Eye (tissue), 1 donor: ENCODE data around the gene EIF4H.
"Not testable (repeated sequence)": the region's sequence is repeated elsewhere in the genome, so short reads cannot be mapped to it uniquely, and the experiment has no call there.

Experiments used
- DNase-seq: peaks from one replicate; pipeline ENCODE4 v3.0.0-alpha.2; 2015

Gene EIF4H

DNA sequence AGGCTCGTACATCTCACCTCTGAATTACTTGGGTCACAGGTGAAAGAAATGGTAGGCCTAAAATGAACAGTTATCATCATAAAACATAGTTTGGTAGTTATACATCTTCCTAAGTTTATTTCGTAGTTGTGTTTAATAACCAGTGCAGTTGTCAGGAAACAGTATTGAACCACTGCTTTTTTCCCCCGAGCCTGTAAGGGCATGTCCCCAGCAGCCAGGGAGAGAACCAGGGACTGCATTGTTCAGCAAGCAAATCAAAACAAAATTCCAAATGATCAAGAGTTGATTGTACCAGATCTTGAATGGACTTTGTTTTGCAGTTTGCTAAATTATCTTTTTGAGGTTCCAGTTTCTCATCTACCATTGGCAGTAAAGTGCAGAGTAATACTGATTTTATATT, 2.4 kb downstream of the EIF4H start:
- no peak for DNase-seq

GRCh38 chr7:74178632-74179031, 4.5 kb downstream of the EIF4H start:
- DNase-seq, result no peak

DNA sequence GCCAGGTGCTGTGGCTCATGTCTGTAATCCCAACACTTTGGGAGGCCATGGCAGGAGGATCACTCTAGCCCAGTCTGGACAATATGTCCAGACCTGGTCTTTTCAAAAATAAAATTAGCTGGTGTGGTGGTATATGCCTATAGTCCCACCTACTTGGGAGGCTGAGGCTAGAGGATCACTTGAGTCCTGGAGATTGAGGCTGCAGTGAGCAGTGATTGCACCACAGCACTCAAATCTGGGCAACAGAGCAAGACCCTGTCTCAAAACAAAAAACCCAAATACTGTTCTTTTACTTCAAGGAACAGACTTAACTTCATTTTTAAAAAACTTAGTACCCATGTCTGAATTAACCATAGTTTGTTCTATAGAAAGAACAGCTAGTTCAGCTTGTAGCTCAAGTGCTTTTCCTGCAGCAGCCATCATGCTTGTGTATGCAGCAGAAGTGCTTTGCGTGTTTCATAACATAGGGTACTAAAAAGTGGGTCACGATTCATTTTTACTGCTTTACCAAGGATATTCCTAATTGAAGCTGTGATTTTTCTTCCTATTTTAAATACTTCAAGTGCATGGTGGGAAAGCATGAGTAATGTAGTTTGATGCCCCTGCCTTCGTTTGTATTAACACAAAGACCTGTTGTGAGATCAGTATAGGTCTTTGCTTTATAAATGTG, 5.9 kb downstream of the EIF4H start:
- DNase-seq, result no peak

DNA sequence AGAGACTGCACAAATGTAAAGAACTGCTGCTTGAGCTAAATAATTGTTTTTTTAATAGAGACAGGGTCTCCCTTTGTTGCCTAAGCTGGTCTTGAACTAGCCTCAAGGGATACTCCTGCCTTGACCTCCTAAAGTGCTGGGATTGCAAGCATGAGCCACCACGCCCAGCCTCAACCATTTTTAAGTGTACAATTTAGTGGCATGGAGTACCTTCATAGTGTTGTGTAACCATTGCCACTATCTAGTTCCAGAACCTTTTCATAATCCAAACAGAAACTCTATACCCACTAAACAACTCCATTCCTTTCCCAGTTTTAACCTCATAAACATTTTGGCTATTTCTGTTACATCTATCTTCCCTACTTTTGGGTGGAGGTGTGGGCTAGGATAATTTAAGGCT, 6.7 kb downstream of the EIF4H start:
- DNase-seq, result no peak

GRCh38 chr7:74181821-74182220, 7.7 kb downstream of the EIF4H start:
- no peak for DNase-seq

DNA sequence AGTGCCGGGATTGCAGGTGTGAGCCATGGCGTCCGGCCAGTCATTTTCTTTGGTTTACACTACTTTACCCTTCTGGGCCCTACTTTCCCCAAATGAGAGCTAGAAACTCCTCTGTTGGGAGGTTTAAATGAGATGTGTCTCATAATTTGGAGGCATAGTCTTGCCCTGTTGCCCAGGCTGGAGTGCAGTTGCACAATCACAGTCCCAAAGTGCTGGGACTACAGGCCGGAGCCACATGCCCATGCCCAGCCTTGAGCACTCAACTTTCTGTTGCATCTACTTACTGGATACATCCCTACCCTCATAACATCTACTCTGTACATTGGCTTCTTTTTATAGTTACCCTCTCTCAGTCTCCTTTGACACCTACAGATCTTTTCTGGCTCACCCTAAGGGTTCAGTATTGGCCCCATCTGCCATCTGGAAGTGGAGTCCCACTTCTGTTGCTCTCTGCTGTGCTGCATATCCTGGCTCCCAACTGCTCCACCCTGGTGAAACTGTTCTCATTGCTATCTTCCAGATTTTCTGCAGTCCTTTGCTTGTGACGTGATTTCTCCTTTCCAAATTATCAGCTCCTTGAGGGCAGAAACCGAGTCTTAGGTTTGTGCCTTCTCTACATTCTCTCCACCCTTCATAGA, 8.4 kb downstream of the EIF4H start:
- DNase-seq, result no peak

DNA sequence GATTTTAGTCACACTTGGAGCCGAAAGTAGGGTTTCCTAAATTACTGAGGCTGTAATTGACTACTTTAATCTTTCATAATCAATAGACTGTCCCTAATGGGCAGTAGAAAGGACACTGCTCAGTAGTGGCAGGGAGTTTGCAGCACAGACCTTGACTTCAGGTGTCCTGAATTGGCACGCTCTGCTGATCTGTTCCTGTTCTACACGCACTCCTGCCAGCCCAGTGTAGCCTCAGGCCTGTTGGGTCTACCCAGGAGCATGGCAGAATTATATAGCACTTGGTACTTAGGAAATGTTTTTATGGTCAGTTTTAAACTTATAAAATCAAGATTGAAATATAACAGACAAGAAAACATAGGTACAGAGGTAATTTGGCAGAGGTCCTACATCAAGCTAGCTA, 9.0 kb downstream of the EIF4H start:
- DNase-seq, result no peak

GRCh38 chr7:74183653-74184450, 9.7 kb downstream of the EIF4H start:
- DNase-seq, result no peak

DNA sequence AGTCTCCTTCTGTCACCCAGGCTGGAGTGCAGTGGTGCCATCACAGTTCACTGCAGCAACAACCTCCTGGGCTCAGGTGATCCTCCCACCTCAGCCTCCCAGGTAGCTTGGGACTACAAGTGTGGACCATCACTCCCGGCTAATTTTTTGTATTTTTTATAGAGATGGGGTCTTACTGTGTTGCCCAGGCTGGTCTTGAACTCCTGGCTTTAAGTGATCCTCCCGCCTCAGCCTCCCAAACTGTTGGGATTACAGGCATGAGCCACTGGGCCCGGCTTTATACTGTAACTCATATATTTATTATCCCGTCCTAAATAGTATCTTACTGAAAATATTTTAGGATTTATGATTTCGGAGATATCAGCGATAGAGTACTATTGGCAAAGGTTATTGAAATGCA, 10.9 kb downstream of the EIF4H start:
- no peak for DNase-seq

DNA sequence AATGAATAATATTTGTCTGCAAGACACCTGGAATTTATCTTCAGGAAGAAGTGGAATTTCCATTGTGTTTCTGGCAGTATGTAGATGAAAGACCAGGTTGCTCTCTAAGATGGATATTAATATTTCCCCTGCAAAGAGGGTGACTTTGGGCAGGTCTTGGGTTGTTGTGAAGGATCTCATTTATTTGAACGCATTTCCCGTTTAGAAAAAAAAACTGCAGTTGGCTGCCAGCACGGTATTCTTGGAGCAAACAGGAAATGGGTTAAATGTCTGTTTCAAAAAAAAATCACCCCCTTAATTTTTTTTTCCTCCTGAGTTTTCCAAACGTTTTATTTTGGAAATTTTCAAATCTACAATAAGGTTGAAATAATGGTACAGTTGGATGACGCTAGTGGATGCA, 11.5 kb downstream of the EIF4H start:
- DNase-seq, result no peak

- DNase-seq, result no peak
Measured at GRCh38 chr7:74187915-74188675, 13.9 kb downstream of the EIF4H start.

GRCh38 chr7:74190259-74190658, 16.1 kb downstream of the EIF4H start:
- DNase-seq, result no peak

- no peak for DNase-seq
Measured at GRCh38 chr7:74191231-74191630, 17.1 kb downstream of the EIF4H start.

DNA sequence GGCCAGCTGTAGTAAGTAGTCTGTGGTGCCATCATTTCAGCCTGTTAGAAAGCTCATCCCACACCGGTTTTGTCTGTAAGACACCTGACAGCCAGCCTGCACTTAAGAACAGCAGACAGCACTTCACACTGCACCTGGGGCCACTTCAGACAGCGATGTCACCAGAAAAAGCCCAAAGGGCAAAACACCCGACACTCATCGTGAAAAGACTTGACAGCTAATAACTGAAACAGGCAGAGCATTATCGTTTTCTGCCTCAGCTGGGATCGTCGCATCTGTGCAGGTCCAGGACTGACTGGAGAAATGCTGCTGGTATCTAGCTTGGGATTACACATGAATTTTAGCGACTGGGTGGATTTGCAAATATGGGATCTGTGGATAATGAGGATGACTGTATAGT, 18.9 kb downstream of the EIF4H start:
- DNase-seq, result no peak

- no peak for DNase-seq
Measured at GRCh38 chr7:74193913-74194312, 19.8 kb downstream of the EIF4H start.

DNA sequence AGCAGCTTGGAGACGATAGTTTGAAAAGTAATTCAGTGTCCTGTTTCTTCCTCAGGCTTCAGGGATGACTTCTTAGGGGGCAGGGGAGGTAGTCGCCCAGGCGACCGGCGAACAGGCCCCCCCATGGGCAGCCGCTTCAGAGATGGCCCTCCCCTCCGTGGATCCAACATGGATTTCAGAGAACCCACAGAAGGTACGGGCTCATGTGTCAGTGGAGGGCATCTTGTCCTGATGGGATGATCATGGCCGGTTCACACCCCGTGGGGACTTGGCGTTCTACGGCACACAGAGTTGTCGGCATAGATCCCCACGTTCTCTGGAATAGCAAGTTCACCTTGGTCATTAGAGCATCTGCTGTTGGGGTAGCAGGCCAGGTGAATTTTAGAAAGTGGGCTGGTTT, 20.5 kb downstream of the EIF4H start:
- no peak for DNase-seq

- DNase-seq, result not testable (repeated sequence)
Measured at GRCh38 chr7:74195139-74195860, 21.1 kb downstream of the EIF4H start.

- DNase-seq, result not testable (repeated sequence)
Measured at GRCh38 chr7:74195968-74196654, 22.0 kb downstream of the EIF4H start.

DNA sequence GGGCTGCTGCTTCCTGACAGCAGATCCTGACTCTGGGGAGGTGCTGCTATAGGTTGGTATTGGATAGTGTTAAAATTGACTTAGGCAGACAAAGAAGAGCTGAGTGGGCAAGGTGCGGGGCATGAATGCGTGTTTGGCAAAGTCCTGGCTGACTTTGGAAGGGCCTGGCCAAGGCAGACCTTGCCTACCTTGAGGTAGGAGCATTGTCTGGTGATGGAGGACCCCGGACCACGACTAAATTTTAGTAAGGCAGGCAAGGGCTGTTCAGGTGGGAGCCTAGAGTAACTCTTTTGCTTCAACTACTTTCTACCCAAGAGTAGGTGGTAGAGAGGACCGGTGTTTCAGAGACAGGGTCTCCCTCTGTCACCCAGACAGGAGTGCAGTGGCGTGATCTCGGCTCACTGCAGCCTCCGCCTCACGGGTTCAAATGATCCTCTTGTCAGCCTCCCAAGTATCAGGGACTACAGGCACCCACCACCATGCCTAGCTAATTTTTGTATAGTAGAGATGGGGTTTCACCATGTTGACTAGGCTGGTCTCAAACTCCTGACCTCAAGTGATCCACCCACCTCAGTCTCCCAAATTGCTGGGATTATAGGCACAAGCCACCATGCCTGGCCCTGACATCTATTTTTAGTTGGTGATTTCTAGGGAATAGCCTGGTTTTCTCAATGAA, 23.4 kb downstream of the EIF4H start:
- DNase-seq, result no peak

DNA sequence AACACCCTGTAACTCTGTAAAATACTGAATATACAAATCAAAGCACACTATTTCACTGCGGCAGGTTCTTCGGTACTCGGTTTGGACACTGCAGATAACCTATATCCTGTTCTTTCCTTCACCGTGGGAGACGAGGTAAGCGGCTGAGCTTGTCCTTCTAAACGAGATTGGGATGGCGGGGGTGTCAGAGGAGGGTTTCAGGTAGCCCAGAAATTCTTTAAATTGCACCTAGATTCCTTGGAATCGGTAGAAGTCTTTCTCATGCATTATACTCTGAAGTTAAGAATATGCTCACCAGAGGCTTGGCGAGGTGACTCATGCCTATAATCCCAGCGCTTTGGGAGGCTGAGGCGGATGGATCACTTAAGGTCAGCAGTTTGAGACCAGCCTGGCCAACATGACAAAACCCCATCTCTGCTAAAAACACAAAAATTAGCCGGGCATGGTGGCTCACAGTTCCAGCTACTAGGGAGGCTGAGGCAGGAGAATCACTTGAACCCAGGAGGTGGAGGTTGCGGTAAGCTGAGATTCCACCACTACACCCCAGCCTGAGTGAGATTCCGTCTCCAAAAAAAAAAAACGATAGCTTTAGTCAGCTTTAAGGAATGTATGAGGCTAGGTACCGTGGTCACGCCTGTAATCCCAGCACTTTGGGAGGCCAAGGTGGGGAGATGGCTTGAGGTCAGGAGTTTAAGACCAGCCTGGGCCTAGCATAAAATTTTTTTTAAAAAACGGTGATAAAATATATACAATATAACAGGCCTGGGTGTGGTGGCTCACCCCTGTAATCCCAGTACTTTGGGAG, 25.6 kb downstream of the EIF4H start:
- DNase-seq, result no peak
